Right atrium auricular region (tissue), 2 donors: ENCODE data around the gene POLQ. TPM values are rescaled to one million over a fixed set of nuclear protein-coding genes. Genes with fewer than 3 reads are reported as not detected.

Experiments
- DNase-seq: peaks from one replicate; pipeline ENCODE4 v3.0.0-alpha.2; 2019; ENCODE audit warnings: low spot score
- H3K27ac ChIP-seq, 2 donors: fragments of 200-600 bp; sonication (generic); 1 replicate in 1 of 2; 2 replicates in 1 of 2; pipeline ENCODE4 v1.5.1; 2016 to 2019
- H3K27me3 ChIP-seq, 2 donors: fragments of 200-600 bp; sonication (generic); one replicate each; pipeline versions ENCODE4 v1.5.1 to v1.6.0; 2017 to 2019
- H3K36me3 ChIP-seq: fragments of 200-600 bp; sonication (generic); one replicate; pipeline ENCODE4 v1.5.1; 2016
- H3K4me1 ChIP-seq, 2 donors: fragments of 200-600 bp; sonication (generic); one replicate each; pipeline versions ENCODE4 v1.5.1 to v1.6.0; 2017 to 2019
- H3K4me3 ChIP-seq, 2 donors: fragments of 200-600 bp; sonication (generic); 1 replicate in 1 of 2; 2 replicates in 1 of 2; pipeline ENCODE4 v1.5.1; 2017 to 2019; ENCODE audit warnings: mild to moderate bottlenecking in 1 of 2, moderate library complexity in 1 of 2
- H3K9me3 ChIP-seq, 2 donors: fragments of 200-600 bp; sonication (generic); one replicate each; pipeline ENCODE4 v1.5.1; 2019
- total RNA-seq, 2 donors: library from RNA; depleted of rRNA; stranded (reverse); fragments of >200 nt; gene quantifications; one replicate each; pipeline ENCODE4 v1.1.0, GENCODE V29; 2016
- TF ChIP-seq, protein P1 (sequence below), 2 donors: fragments of 200-600 bp; sonication (generic); IDR thresholded peaks; one replicate each; pipeline ENCODE4 v1.5.1; 2019; ENCODE audit warnings: antibody characterized with exemption in 2 of 2

The POLQ gene
- total RNA-seq, 2 donors from 2014 or later: 0.28 to 0.41 TPM

DNA sequence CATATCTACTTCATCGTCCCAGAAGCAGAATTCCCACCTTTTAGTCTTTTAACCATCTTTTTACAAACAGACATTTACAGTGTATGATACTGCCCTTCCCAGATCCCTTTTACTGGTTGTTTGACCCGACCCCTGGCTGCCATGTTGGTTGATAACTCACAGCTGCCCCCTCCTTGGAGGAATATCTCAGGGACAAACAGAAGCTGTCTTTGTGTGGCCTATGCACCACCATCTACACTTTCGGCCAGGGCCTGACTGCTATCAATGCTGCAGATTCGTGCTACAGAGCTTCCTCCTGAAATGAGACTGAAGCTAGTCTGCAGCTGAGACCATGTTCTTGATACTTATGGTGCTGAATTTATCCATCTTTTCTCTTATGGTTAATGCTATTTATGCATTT, 6.6 kb upstream of the POLQ start:
- peak overlapping the region in 1 of 2 donors; percentile 11 for H3K27ac ChIP-seq
- no peak for DNase-seq
- H3K9me3 ChIP-seq: no peaks in the 10 kb centered on the region
- H3K27me3 ChIP-seq: no peaks in the 10 kb centered on the region
- peak overlapping the region; percentile 6 to 14 for H3K4me3 ChIP-seq
- TF ChIP-seq, protein P1, sequence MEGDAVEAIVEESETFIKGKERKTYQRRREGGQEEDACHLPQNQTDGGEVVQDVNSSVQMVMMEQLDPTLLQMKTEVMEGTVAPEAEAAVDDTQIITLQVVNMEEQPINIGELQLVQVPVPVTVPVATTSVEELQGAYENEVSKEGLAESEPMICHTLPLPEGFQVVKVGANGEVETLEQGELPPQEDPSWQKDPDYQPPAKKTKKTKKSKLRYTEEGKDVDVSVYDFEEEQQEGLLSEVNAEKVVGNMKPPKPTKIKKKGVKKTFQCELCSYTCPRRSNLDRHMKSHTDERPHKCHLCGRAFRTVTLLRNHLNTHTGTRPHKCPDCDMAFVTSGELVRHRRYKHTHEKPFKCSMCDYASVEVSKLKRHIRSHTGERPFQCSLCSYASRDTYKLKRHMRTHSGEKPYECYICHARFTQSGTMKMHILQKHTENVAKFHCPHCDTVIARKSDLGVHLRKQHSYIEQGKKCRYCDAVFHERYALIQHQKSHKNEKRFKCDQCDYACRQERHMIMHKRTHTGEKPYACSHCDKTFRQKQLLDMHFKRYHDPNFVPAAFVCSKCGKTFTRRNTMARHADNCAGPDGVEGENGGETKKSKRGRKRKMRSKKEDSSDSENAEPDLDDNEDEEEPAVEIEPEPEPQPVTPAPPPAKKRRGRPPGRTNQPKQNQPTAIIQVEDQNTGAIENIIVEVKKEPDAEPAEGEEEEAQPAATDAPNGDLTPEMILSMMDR (IDR thresholded peaks at IDR 0.05): no peak
- no peaks in the 10 kb centered on the region for H3K36me3 ChIP-seq
- no peaks in the 10 kb centered on the region for H3K4me1 ChIP-seq

DNA sequence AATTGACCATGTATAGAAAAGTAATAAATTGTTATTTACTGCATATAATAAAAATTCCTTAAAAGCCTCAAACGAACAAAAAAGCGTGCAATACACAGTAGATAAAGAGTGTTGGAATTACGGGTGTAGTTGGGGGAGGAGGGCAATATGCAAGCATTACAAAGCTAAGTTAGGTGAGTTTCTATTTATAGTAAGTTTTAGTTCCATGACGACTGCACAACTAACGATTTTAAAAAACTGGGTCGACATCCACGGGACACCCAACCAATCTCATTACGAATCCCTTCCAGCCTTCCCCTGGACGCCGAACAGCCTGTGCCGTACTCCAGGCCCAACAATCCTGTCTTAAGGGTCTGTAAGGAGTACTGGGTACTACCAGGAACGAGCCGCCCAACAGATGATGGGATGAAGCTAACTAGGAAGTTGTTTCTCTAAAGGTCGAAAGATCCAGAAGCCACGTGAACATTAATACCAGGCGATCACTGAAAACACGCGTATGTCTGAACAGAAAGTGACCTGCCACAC, 677 bp downstream of the POLQ start:
- no peaks in the 10 kb centered on the region for H3K36me3 ChIP-seq
- H3K27me3 ChIP-seq: no peaks in the 10 kb centered on the region
- TF ChIP-seq, protein P1 (IDR thresholded peaks at IDR 0.05): no peak
- H3K27ac ChIP-seq: peak overlapping the region in 1 of 2 donors; percentile 31
- no peaks in the 10 kb centered on the region for H3K9me3 ChIP-seq
- DNase-seq: no peak
- H3K4me1 ChIP-seq: peaks cover 0 to 8% of the 10 kb centered on the region in 2 donors
- H3K4me3 ChIP-seq: peak overlapping the region in 1 of 2 donors; percentile 63

DNA sequence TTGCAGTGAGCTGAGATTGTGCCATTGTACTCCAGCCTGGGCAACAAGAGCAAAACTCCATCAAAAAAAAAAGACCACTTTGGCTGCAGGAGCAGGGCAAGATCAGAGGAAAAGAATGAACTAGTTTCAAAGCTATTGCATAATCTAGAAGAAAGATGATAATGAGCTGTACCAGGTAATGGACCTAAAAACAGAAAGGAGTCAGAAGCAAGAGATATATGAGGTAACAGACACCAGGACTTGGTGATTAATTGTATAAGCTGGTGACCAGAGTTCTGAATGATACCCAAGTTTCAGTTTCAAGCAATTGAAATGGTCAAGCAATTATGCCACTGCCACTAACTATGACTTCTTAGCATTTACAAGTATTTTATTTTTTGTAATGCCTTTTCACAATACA, 2.9 kb downstream of the POLQ start:
- TF ChIP-seq, protein P1 (IDR thresholded peaks at IDR 0.05): no peak
- no peak overlapping the region for H3K27ac ChIP-seq

DNA sequence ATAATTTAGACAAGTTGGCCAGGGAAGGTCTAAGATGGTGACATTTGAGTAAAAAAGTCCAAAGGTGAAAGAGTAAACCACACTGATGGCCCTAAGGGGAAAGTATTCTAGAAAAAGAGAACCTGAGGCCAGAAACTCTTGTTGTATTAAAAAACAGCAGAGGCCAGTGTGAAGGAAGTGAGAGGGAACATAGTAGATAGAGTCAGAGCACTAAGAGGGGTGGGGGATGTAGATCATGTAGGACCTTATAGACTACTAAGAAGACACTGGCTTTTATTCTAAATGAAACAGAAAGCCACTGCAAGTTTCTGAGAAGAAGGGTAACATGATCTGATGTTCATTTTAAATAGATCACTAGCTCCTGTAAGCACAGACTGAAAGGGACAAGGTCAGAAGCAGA, 14.5 kb downstream of the POLQ start:
- no peaks in the 10 kb centered on the region for H3K36me3 ChIP-seq
- no peak overlapping the region for H3K4me3 ChIP-seq
- H3K27me3 ChIP-seq: no peaks in the 10 kb centered on the region
- TF ChIP-seq, protein P1 (IDR thresholded peaks at IDR 0.05): no peak
- no peak for DNase-seq
- H3K9me3 ChIP-seq: no peaks in the 10 kb centered on the region
- H3K27ac ChIP-seq: no peak overlapping the region
- H3K4me1 ChIP-seq: no peaks in the 10 kb centered on the region

More for the DNA sequence above, 2.9 kb downstream of the POLQ start:
- no peaks in the 10 kb centered on the region for H3K27me3 ChIP-seq
- no peaks in the 10 kb centered on the region for H3K36me3 ChIP-seq
- no peak overlapping the region for H3K4me3 ChIP-seq
- H3K9me3 ChIP-seq: no peaks in the 10 kb centered on the region
- no peak for DNase-seq
- H3K4me1 ChIP-seq: peaks cover 0 to 8% of the 10 kb centered on the region in 2 donors

DNA sequence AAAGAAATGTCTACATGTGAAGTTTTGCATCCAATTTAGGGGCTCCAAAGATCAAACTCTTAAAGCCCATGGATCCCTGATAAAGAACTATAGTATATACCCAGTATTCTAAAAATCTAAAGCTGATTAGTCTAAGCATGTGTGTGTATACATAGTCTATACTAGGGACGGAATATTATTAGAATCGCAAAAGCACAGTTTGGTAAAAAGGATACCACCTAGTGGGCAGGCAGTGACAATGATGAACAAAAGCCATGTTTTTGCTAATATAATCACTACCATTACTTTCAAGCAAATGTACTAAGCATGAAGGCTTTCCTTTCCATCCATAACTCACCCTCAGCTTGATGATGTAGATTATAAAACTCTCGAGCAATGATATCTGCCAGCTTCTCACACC, 16.5 kb downstream of the POLQ start:
- no peaks in the 10 kb centered on the region for H3K4me1 ChIP-seq
- TF ChIP-seq, protein P1 (IDR thresholded peaks at IDR 0.05): peak in 1 of 2 donors; percentile 37
- H3K27me3 ChIP-seq: no peaks in the 10 kb centered on the region
- no peak for DNase-seq
- H3K36me3 ChIP-seq: no peaks in the 10 kb centered on the region
- H3K9me3 ChIP-seq: no peaks in the 10 kb centered on the region
- H3K27ac ChIP-seq: no peak overlapping the region
- no peak overlapping the region for H3K4me3 ChIP-seq

DNA sequence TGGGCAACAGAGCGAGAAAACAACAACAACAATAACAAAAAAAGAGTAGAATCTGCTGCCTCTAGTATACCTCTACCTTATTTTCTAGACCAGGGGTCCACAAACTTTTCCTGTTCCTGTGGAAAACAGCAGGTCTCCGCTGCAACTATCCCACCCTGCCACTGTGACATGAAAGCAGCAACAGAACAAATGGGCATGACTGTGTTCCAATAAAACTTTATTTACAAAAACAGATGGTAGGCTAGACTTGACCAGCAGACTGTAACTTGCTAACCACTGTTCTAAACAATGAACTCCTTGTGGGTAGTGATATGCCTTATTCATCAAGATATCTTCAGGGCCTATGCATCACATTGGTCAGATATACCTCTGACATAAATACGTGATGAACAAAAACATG, 25.3 kb downstream of the POLQ start:
- no peaks in the 10 kb centered on the region for H3K4me1 ChIP-seq
- no peaks in the 10 kb centered on the region for H3K27me3 ChIP-seq
- no peaks in the 10 kb centered on the region for H3K36me3 ChIP-seq
- no peak for DNase-seq
- TF ChIP-seq, protein P1 (IDR thresholded peaks at IDR 0.05): no peak
- H3K9me3 ChIP-seq: peaks cover 0 to 6% of the 10 kb centered on the region in 2 donors
- no peak overlapping the region for H3K27ac ChIP-seq
- H3K4me3 ChIP-seq: no peak overlapping the region
